ELF-1 (cell line): ENCODE data around the gene SEC16A.
"Not testable (repeated sequence)": the region's sequence is repeated elsewhere in the genome, so short reads cannot be mapped to it uniquely, and the experiment has no call there.

Experiments
- DNase-seq: peaks from one replicate; pipeline ENCODE4 v3.0.0-alpha.2; 2016; ENCODE audit warnings: low read depth, low spot score

The SEC16A gene

GRCh38 chr9:136423432-136424146 is 59.3 kb downstream of the SEC16A start:
- no peak for DNase-seq

DNA sequence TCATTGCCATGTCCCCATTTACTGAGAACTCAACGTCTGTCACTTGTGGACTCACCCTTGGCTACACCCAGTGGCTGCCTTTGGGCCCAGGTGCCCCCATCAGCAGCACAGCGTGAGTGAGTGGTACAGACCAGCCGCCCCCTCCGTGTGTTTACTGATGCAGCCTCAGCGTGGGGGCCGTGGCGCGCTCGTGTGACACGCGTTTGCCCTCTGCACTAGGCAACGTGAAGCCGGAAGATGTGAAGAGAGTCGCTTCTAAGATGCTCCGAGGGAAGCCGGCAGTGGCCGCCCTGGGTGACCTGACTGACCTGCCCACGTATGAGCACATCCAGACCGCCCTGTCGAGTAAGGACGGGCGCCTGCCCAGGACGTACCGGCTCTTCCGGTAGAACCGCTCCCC is 60.0 kb downstream of the SEC16A start:
- DNase-seq: no peak

GRCh38 chr9:136421791-136422190 is 61.0 kb downstream of the SEC16A start:
- DNase-seq: no peak

GRCh38 chr9:136419092-136419420 is 63.8 kb downstream of the SEC16A start:
- no peak for DNase-seq

- DNase-seq: no peak
These were observed 64.4 kb downstream of the SEC16A start for GRCh38 chr9:136418182-136419091.

GRCh38 chr9:136416914-136417313 is 65.9 kb downstream of the SEC16A start:
- no peak for DNase-seq

DNA sequence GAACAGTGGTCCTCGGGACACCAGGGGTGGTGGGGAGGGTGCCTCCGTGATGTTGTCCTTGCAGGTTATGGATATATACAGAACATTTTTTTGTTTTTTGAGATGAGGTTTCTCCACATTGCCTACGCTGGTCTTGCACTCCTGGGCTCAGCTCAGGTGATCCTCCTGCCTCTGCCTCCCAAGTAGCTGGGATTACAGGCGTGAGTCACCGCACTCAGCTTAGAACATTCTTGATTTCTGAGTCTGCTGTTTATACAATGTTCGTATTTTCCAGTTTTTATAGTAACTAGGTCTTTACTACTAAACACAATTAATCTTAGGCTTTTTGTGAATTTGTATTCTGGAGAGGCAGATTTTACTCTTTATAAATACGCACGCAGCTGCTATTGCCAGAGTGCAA is 66.4 kb downstream of the SEC16A start:
- DNase-seq: no peak

DNA sequence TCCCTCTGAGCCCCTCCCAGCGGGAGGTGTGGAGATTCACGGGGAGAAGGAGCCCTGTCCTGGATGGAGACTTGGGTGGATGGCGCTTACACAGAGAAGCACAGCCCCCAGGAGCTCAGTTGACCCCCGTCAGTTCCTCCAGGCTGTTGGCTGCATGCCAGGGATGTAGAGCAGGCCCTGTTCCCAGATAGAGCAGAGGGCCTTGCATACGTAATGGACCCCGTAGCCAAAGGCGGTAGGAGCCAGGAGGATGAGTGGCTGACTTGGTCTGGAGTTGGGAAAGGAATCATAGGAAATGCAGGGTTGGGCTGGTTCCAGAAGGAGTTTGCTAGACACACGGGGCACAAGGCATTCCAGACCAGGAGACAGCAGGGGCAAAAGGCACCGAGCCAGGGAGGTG is 69.9 kb downstream of the SEC16A start:
- DNase-seq: peak; percentile 18

- no peak for DNase-seq
These were observed 71.5 kb downstream of the SEC16A start for GRCh38 chr9:136411378-136411777.

GRCh38 chr9:136410500-136411287 is 72.1 kb downstream of the SEC16A start, which contains the start of the genes ENTR1 and PMPCA:
ENTR1 (minus strand) TSS chr9:136410614; CDS start chr9:136410397, 217 bp downstream.
PMPCA (plus strand) TSS chr9:136410658; CDS start chr9:136410669, 11 bp downstream.
- DNase-seq: peak; percentile 88

- DNase-seq: peak; percentile 50
These were observed 73.0 kb downstream of the SEC16A start for GRCh38 chr9:136409557-136410455.

- no peak for DNase-seq
These were observed 74.9 kb downstream of the SEC16A start for GRCh38 chr9:136407911-136408310.

DNA sequence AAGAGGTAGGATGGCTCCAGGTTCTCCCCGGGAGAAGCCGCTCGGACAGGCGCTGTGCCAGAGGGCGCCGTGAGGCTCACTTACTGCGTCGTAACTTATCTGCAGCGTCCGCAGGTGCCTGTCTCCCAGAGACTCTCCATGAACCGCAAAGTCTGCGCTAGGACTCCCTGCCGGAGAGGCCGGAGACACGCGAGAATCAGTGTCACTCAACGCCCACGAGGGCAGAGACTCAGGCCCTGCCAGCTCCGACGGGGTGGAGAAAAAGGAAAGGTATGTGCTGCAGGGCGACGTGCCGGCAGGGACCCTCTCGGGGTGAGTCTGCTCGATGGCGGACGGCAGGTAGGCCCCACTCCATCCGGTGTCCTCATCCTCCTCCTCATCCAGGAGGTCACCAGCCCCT is 75.8 kb downstream of the SEC16A start:
- DNase-seq: not testable (repeated sequence)

DNA sequence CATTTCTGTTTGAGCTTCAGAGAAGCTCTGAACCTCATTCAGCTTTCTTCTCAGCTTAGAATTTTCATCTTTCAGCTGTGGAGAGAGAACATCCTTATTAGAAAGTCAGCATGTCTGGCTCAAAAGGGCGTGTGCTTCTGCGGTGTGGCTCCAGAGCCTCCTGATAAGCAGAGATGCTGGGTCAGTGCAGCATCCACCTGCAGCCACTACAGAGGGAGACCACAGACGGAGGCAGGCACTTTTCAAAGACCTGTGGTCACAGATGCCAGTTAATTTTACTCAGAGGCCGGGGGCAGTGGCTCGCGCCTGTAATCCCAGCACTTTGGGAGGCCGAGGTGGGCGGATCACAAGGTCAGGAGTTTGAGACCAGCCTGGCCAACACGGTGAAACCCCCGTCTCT is 76.9 kb downstream of the SEC16A start:
- DNase-seq: not testable (repeated sequence)

GRCh38 chr9:136405481-136405880 is 77.4 kb downstream of the SEC16A start:
- no peak for DNase-seq

DNA sequence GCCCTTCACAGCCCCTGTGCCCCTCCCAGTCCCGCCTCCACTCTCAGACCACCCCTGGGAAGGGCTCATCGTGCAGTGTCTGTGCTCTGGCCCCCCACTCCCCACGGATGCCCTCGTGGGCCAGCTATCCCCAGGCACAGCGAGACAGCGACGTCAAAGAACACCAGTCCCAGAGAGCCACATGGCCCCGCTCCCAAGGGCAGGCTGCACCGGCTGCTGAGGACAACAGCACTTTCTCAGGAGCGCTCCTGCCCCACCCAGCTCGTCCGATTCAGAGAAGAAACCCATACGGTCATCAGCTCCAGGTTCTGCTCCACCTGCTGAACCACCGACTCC is 78.1 kb downstream of the SEC16A start:
- no peak for DNase-seq

DNA sequence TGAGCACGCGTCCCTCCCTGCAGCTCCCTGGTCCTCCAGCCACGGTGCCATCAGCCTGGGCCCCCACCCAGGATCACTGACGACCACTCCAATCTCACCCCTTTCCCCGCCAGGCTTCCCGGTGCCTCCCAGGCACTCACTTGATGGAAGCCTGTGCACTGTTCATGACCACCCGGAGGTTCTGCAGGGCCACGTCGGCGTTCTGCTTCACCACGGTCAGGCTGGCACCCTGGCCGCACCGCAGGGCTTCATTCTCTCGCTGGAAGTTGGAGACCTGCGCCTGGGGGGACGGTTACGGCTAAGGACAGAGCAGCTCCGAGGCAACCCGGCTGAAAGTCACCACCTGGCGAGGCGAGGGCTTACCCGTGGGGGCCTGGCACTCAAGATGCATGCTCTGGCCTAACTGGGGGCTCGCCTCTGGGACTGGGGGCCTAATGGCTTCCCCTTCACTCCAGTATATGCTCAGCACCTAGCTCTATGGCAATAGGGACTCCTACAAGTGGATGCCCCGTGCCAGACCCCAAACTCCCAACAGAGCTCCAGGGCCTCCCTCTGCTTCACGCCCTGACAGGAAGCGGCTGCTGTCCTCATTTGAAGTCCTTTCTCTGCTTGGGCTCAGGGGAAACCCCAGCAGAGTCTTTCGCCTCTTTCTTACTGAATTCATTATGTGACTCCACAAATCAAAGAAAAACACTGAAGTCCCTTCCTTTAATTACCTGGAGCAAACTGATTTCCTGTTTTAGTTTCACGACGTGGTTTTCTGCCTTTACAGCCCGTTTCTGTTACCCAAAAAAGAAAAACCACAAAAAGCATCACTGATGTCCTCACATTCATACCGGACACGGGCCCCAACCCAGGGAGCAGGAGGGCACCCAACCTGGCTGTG is 78.7 kb downstream of the SEC16A start:
- DNase-seq: no peak

- DNase-seq: no peak
These were observed 79.3 kb downstream of the SEC16A start for GRCh38 chr9:136403538-136403914.

DNA sequence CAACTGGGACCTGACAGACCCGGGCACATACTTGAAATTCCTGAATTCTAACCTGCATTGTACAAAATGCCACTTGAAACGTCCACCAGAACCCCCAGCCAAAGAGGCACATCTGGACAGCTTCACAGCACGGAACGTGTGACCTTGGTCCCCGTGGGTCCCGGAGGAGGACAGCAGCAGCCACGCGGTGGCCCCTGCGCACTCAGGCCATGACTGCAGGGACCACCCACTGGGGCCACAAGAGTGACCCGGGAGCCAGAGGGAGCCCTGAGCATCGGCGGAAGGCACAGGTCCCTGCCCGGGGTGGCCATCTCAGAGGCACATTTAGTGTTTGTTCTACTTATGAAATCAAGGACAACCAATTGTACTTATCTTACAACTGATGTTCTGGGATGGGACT is 80.8 kb downstream of the SEC16A start:
- DNase-seq: peak; percentile 14
